H1 (cell line): Measurements from ENCODE around the gene DLG1. TPM values are rescaled to one million over a fixed set of nuclear protein-coding genes. Genes with fewer than 3 reads are reported as not detected.
"Not testable (repeated sequence)": the region's sequence is repeated elsewhere in the genome, so short reads cannot be mapped to it uniquely, and the experiment has no call there.

ENCODE experiments used
- CTCF ChIA-PET: fragments of 300-600 bp; sonication (Branson Sonifier 250); formaldehyde crosslinking; loops from one replicate; lab custom pipeline; 2021; ENCODE audit not compliant: partially characterized antibody; lab: Charles Lee
- POLR2A ChIA-PET: fragments of 300-600 bp; sonication (Branson Sonifier 250); formaldehyde crosslinking; loops from one replicate; lab custom pipeline; 2021; ENCODE audit warnings: inconsistent platforms; ENCODE audit not compliant: partially characterized antibody; lab: Charles Lee
- DNase-seq, 2 experiments: peaks; one replicate each; pipeline versions ENCODE4 v3.0.0 to v3.0.0-alpha.2; 2010 to 2022; ENCODE audit warnings: low spot score in 2 of 2, low read depth in 1 of 2, mixed read lengths in 1 of 2
- FAIRE-seq: peaks from 2 replicates; lab custom pipeline; 2011; peaks lifted over from hg19 to GRCh38; lab: Jason Lieb, UNC
- H2AFZ ChIP-seq: 2 replicates; pipeline ENCODE4 v1.8.1; 2012; ENCODE audit warnings: low read length, inconsistent platforms
- H2AK5ac ChIP-seq: 2 replicates; pipeline ENCODE4 v1.6.1; 2013; ENCODE audit warnings: low read depth, low read length
- H2BK120ac ChIP-seq: replicated peaks from 2 replicates; pipeline ENCODE3; 2013; ENCODE audit warnings: low read depth, low read length, inconsistent platforms
- H2BK12ac ChIP-seq: 2 replicates; pipeline ENCODE4 v1.6.1; 2013; ENCODE audit warnings: low read depth, low read length
- H2BK15ac ChIP-seq: 2 replicates; pipeline ENCODE4 v1.6.1; 2013; ENCODE audit warnings: low read length
- H2BK20ac ChIP-seq: 2 replicates; pipeline ENCODE4 v1.6.1; 2013; ENCODE audit warnings: low read length
- H2BK5ac ChIP-seq: 2 replicates; pipeline ENCODE4 v1.6.1; 2013; ENCODE audit warnings: low read depth, low read length
- H3K14ac ChIP-seq: 2 replicates; pipeline ENCODE4 v1.6.1; 2013; ENCODE audit warnings: inconsistent platforms; ENCODE audit not compliant: insufficient read length
- H3K18ac ChIP-seq: 2 replicates; pipeline ENCODE4 v1.6.1; 2013; ENCODE audit warnings: low read length; ENCODE audit errors: extremely low read depth
- H3K23ac ChIP-seq: 2 replicates; pipeline ENCODE4 v1.6.1; 2013; ENCODE audit warnings: inconsistent platforms; ENCODE audit not compliant: insufficient read length
- H3K23me2 ChIP-seq: 2 replicates; pipeline ENCODE4 v1.6.1; 2013; ENCODE audit warnings: low read depth, low read length
- H3K27ac ChIP-seq: 2 replicates; pipeline ENCODE4 v1.6.1; 2011; ENCODE audit warnings: low read depth, low read length, inconsistent platforms
- H3K27me3 ChIP-seq, 4 experiments: replicated peaks in 1 of 4; 1 replicate in 1 of 4; 2 replicates in 3 of 4; pipeline versions ENCODE4 v1.6.1 to v1.8.1; 2011 to 2013; ENCODE audit warnings: low read length in 3 of 4, mild to moderate bottlenecking in 3 of 4, inconsistent platforms in 2 of 4, mixed read lengths in 2 of 4, moderate library complexity in 1 of 4; ENCODE audit not compliant: control insufficient read depth in 3 of 4, insufficient read depth in 3 of 4; ENCODE audit errors: extremely low read depth in 1 of 4
- H3K36me3 ChIP-seq, 4 experiments: 2 replicates each; pipeline versions ENCODE4 v1.6.1 to v1.8.1; 2011 to 2013; ENCODE audit warnings: mild to moderate bottlenecking in 4 of 4, low read length in 3 of 4, moderate library complexity in 2 of 4, control low read depth in 1 of 4, inconsistent platforms in 1 of 4; ENCODE audit not compliant: insufficient read depth in 4 of 4, control insufficient read depth in 2 of 4
- H3K4ac ChIP-seq: replicated peaks from 2 replicates; pipeline ENCODE3; 2013; ENCODE audit warnings: low read length, low read depth, mixed read lengths, inconsistent platforms; ENCODE audit not compliant: insufficient read length
- H3K4me1 ChIP-seq, 4 experiments: replicated peaks in 1 of 4; 1 replicate in 1 of 4; 2 replicates in 3 of 4; pipeline versions ENCODE4 v1.6.1 to v1.8.1; 2011 to 2013; ENCODE audit warnings: low read length in 3 of 4, inconsistent platforms in 2 of 4, mixed read lengths in 1 of 4; ENCODE audit not compliant: insufficient read depth in 4 of 4, control insufficient read depth in 3 of 4
- H3K4me2 ChIP-seq, 2 experiments: 2 replicates each; pipeline versions ENCODE4 v1.6.1 to v1.8.1; 2011 to 2013; ENCODE audit warnings: low read depth in 2 of 2, low read length in 2 of 2, control low read depth in 1 of 2, inconsistent platforms in 1 of 2, mild to moderate bottlenecking in 1 of 2; ENCODE audit not compliant: insufficient read depth in 1 of 2
- H3K4me3 ChIP-seq, 4 experiments: fragments of 200-600, 300-600 bp in 1 of 4; sonication (generic), shearing (Covaris generic), sonication (Bioruptor Twin) in 1 of 4; 2 replicates each; pipeline versions ENCODE4 v1.5.1 to v1.8.1; 2011 to 2016; ENCODE audit warnings: low read length in 4 of 4, low read depth in 3 of 4, control low read depth in 2 of 4, inconsistent platforms in 2 of 4, mild to moderate bottlenecking in 2 of 4, mixed read lengths in 1 of 4, moderate library complexity in 1 of 4; ENCODE audit not compliant: insufficient read depth in 2 of 4; ENCODE audit errors: extremely low read depth in 1 of 4
- H3K56ac ChIP-seq: replicated peaks from 2 replicates; pipeline ENCODE3; 2013; ENCODE audit warnings: low read depth, mild to moderate bottlenecking, mixed read lengths, low read length, inconsistent platforms; ENCODE audit not compliant: insufficient read length
- H3K79me1 ChIP-seq: 2 replicates; pipeline ENCODE4 v1.6.1; 2013; ENCODE audit warnings: low read depth, low read length, control low read depth
- H3K79me2 ChIP-seq, 2 experiments: 2 replicates each; pipeline versions ENCODE4 v1.6.1 to v1.8.1; 2012 to 2013; ENCODE audit warnings: low read length in 2 of 2, mild to moderate bottlenecking in 2 of 2, inconsistent platforms in 1 of 2; ENCODE audit not compliant: insufficient read depth in 2 of 2, control insufficient read depth in 1 of 2
- H3K9ac ChIP-seq, 4 experiments: replicated peaks in 1 of 4; 1 replicate in 1 of 4; 2 replicates in 3 of 4; pipeline versions ENCODE4 v1.6.1 to v1.8.1; 2011 to 2013; ENCODE audit warnings: low read depth in 3 of 4, low read length in 3 of 4, control low read depth in 2 of 4, mild to moderate bottlenecking in 2 of 4, moderate library complexity in 2 of 4, inconsistent platforms in 1 of 4; ENCODE audit errors: extremely low read depth in 1 of 4
- H3K9me3 ChIP-seq, 2 experiments: 2 replicates each; pipeline versions ENCODE4 v1.6.1 to v1.8.1; 2012 to 2013; ENCODE audit warnings: mild to moderate bottlenecking in 2 of 2, moderate library complexity in 2 of 2, control low read depth in 1 of 2, inconsistent platforms in 1 of 2, low read depth in 1 of 2, low read length in 1 of 2, mixed read lengths in 1 of 2; ENCODE audit not compliant: insufficient read depth in 2 of 2
- H4K20me1 ChIP-seq, 2 experiments: replicated peaks in 1 of 2; 2 replicates each; pipeline versions ENCODE3 to v1.8.1; 2011 to 2013; ENCODE audit warnings: inconsistent platforms in 2 of 2, low read length in 2 of 2, mild to moderate bottlenecking in 1 of 2; ENCODE audit not compliant: insufficient read depth in 2 of 2, control insufficient read depth in 1 of 2
- H4K5ac ChIP-seq: 2 replicates; pipeline ENCODE4 v1.6.1; 2013; ENCODE audit warnings: low read length, low read depth, mixed read lengths, inconsistent platforms; ENCODE audit not compliant: insufficient read length
- H4K8ac ChIP-seq: 2 replicates; pipeline ENCODE4 v1.8.0; 2013; ENCODE audit warnings: mild to moderate bottlenecking, moderate library complexity, low read length, inconsistent platforms; ENCODE audit not compliant: insufficient read depth; ENCODE audit errors: extremely low read depth
- H4K91ac ChIP-seq: replicated peaks from 2 replicates; pipeline ENCODE3; 2013; ENCODE audit warnings: low read length, mixed read lengths, inconsistent platforms; ENCODE audit not compliant: insufficient read length
- WGBS, 2 experiments: shearing (Covaris generic) in 1 of 2; methylation state at CpG; one replicate each; pipeline versions ENCODE4 v1.1.6 to v1.1.7; 2013 to 2015; ENCODE audit warnings: low lambda C conversion rate in 2 of 2, mixed read lengths in 2 of 2, inconsistent platforms in 1 of 2, low coverage in 1 of 2, missing lambda C conversion rate in 1 of 2; ENCODE audit not compliant: insufficient replicate concordance in 2 of 2, insufficient coverage in 1 of 2, insufficient read length in 1 of 2; ENCODE audit errors: extremely low coverage in 1 of 2, missing lambda C conversion rate in 1 of 2; 5-methylcytosine and 5-hydroxymethylcytosine counted together
- polyA plus RNA-seq, 7 experiments: library from polyadenylated mRNA; depleted of rRNA in 3 of 7; stranded (reverse) in 5 of 7; unstranded in 2 of 7; fragments of >200 nt in 5 of 7; fragments of 200-250 nt in 2 of 7; gene quantifications; 1 replicate in 5 of 7; 2 replicates in 1 of 7; 4 replicates in 1 of 7; pipeline versions ENCODE4 v1.2.1 to v1.2.3, GENCODE V29; 2011 to 2013; ENCODE audit warnings: missing spikeins in 2 of 7, mixed read lengths in 2 of 7
- total RNA-seq: library from RNA; stranded (reverse); fragmentation: NEBNext Ultra II Directional; extraction: Animal tissue kit (Norgen Biotek cat#: 25700); gene quantifications from 2 replicates; pipeline ENCODE4 v1.2.1, GENCODE V29; 2021

Gene DLG1
- total and polyA plus RNA-seq, 2 of the 8 experiments (the other 6 are each of a cell fraction or from before 2014, with no cell fraction given) = 13.4 to 78.8 TPM

DNA sequence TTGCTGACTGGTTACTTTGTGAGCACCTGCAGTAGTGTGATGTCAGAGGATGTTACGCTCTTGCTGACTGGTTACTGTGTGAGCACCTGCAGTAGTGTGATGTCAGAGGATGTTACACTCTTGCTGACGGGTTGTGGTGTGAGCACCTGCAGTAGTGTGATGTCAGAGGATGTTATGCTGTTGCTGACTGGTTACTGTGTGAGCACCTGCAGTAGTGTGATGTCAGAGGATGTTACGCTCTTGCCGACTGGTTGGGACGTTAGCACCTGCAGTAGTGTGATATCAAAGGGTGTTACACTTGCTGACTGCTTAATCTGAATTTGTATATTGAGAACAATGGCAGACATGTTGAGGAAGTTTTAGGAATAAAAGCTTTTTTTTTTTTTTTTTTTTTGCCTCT is 263.6 kb downstream of the DLG1 start:
- FAIRE-seq = not testable (repeated sequence)
- POLR2A ChIA-PET = interaction anchor here (1.0 kb wide), 1 partner anchor 18 kb away, joined by 4 read pairs; no protein-coding TSS in a partner anchor

DNA sequence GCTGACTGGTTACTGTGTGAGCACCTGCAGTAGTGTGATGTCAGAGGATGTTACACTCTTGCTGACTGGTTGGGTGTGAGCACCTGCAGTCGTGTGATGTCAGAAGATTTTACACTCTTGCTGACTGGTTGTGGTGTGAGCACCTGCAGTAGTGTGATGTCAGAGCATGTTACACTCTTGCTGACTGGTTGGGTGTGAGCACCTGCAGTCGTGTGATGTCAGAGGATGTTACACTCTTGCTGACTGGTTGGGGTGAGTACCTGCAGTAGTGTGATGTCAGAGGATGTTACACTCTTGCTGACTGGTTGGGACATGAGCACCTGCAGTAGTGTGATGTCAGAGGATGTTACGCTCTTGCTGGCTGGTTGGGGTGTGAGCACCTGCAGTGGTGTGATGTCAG is 264.6 kb downstream of the DLG1 start:
- H2BK12ac ChIP-seq, DNase-seq, H2AFZ ChIP-seq, POLR2A ChIA-PET, H3K9ac ChIP-seq, H3K27ac ChIP-seq, H3K79me1 ChIP-seq, CTCF ChIA-PET, H3K14ac ChIP-seq, H3K79me2 ChIP-seq, H4K20me1 ChIP-seq, H4K5ac ChIP-seq, H4K8ac ChIP-seq, H3K4me2 ChIP-seq, H3K23me2 ChIP-seq, H2BK5ac ChIP-seq, H3K9me3 ChIP-seq, H3K4me1 ChIP-seq, FAIRE-seq, H3K4me3 ChIP-seq, H2AK5ac ChIP-seq, H3K23ac ChIP-seq, H4K91ac ChIP-seq, H2BK20ac ChIP-seq, H3K4ac ChIP-seq, H2BK15ac ChIP-seq, H3K36me3 ChIP-seq, H3K18ac ChIP-seq, H3K56ac ChIP-seq, H2BK120ac ChIP-seq: not testable (repeated sequence)
- WGBS, 2 experiments = 85% methylated on average over 3 of the region's 3 CpGs; no CpG with 5 or more reads in 1 of the 2 experiments
- peaks cover 7 to 12% (median 9%) of the 10 kb centered on the region in 4 experiments for H3K27me3 ChIP-seq

More for the DNA sequence above, 263.6 kb downstream of the DLG1 start:
- H2BK15ac ChIP-seq, H3K4me3 ChIP-seq, H3K27ac ChIP-seq, H4K5ac ChIP-seq, H2BK5ac ChIP-seq, H3K79me2 ChIP-seq, H3K18ac ChIP-seq, H3K23ac ChIP-seq, H3K9me3 ChIP-seq, H2BK12ac ChIP-seq, H2BK20ac ChIP-seq, H4K8ac ChIP-seq, H3K4me1 ChIP-seq, H4K20me1 ChIP-seq, H3K56ac ChIP-seq, H3K14ac ChIP-seq, H3K4me2 ChIP-seq, H3K36me3 ChIP-seq, H3K79me1 ChIP-seq, H2AFZ ChIP-seq, H4K91ac ChIP-seq, H3K4ac ChIP-seq, DNase-seq, H3K23me2 ChIP-seq, H3K9ac ChIP-seq, H2BK120ac ChIP-seq, H3K27me3 ChIP-seq: not testable (repeated sequence)
- 0 out of 2 replicates have a peak overlapping the region, but pooled peaks have one; percentile 90 for H2AK5ac ChIP-seq
- CTCF ChIA-PET = interaction anchor here (1.1 kb wide), 1 partner anchor 199 kb away, joined by 3 read pairs; no protein-coding TSS in a partner anchor
- WGBS, 2 experiments = 89% methylated on average over 5 of the region's 5 CpGs; no CpG with 5 or more reads in 1 of the 2 experiments
